ENCODE measurements around the gene PPM1D. TPM values are rescaled to one million over a fixed set of nuclear protein-coding genes. Genes with fewer than 3 reads are reported as not detected.

PPM1D gene
- total and polyA plus RNA-seq, 10 donors = 2.7 to 19.8 (median 16.1) TPM

DNA sequence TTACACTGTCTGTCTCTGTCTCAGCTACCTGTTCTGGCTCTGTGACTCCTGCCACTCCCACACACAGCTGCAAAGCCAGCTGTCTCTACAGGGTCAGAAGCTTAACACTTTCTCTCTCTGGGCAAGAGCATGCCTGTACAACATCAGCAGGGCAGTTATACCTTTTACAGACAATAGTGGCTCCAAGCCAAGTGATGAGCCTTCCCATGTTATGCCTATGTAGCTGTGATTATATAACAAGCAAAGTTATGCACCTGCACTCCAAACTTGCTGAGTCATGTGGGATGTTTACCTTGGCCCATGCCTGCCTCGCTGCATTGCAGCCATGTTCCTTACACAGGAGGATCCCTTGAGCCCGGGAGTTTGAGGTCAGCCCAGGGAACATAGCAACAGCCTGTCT, 42.2 kb upstream of the PPM1D start:
- 78 to 97% (median 88%) methylated on average over 2 of the region's 2 CpGs for WGBS, 5 donors
- Histone ChIP-seq H3K4me1 (no peaks in the 10 kb centered on the region), H3K36me3 (no peaks in the 10 kb centered on the region), H3K27ac (no peak overlapping the region), H3K9me3 (peaks cover 0 to 34% (median 19%) of the 10 kb centered on the region in 8 donors), H3K27me3 (replicated peaks in 1 of 7) (no peaks in the 10 kb centered on the region), H3K4me3 (no peak overlapping the region)
- no peak for DNase-seq
- intact Hi-C loops (cut with DNase I; ENCODE audit: low total_unique reads) = no loop called here
- TF ChIP-seq POLR2AphosphoS5 (IDR thresholded peaks at IDR 0.05) = no peak
- no peak for TF ChIP-seq POLR2A (IDR thresholded peaks at IDR 0.05)
- TF ChIP-seq CTCF (IDR thresholded peaks at IDR 0.05 in 8 of 11, conservative IDR thresholded peaks at IDR 0.05 in 3 of 11) = no peak

GRCh38 chr17:60559659-60559994, 40.4 kb upstream of the PPM1D start:
- TF ChIP-seq POLR2AphosphoS5 (IDR thresholded peaks at IDR 0.05) (no peak), CTCF (IDR thresholded peaks at IDR 0.05 in 8 of 11, conservative IDR thresholded peaks at IDR 0.05 in 3 of 11) (no peak), POLR2A (IDR thresholded peaks at IDR 0.05) (no peak)
- Histone ChIP-seq H3K27ac (no peak overlapping the region), H3K27me3 (replicated peaks in 1 of 7) (no peaks in the 10 kb centered on the region), H3K9me3 (peaks cover 0 to 25% (median 13%) of the 10 kb centered on the region in 8 donors), H3K4me1 (no peaks in the 10 kb centered on the region), H3K4me3 (no peak overlapping the region), H3K36me3 (no peaks in the 10 kb centered on the region)
- 92 to 98% (median 95%) methylated on average over 8 of the region's 8 CpGs for WGBS, 5 donors
- intact Hi-C loops (cut with DNase I; ENCODE audit: low total_unique reads) = no loop called here
- no peak for DNase-seq

DNA sequence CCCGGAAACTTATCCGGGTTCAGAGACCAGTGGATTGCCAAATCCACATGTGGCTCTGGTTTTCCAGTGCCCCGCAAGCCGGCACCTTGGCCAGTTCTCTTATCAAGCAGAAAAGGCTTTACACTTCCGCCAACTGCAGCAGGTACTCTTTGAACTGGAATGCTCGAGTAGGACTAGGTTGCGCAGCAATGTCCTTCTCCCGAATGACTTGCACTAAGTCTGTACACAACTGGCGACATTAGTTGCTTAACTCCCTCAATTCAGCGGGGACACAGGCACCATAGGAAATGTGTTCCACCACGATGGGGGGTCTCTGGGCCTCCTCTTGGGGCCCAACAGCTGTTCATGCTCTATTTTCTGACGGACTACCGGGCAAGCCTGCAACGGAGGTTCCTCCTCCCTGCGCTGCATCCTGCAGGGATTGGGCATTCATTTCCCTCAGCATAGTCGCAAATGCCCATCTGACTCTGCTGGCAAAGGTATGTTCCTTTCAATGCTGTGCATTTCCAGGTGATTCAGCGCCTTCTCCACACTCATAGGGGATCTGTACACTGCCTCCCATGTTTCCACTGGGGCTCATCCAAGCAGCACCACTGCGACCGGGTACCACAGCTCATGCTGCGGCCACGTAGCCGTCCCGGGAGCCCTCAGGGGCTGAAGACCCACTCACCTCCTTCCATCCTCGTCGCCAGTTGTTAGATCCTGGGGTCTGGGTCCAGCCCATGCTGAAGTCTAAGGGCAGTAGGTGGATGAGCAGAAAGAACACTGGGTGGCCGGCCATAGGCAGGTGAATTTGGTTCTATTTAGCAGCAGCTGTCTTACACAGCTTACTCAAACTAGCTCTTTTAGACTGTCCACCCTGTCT, 39.8 kb upstream of the PPM1D start:
- Histone ChIP-seq H3K27ac (no peak overlapping the region), H3K9me3 (peaks cover 0 to 25% (median 13%) of the 10 kb centered on the region in 8 donors), H3K36me3 (no peaks in the 10 kb centered on the region), H3K27me3 (replicated peaks in 1 of 7) (no peaks in the 10 kb centered on the region), H3K4me1 (no peaks in the 10 kb centered on the region), H3K4me3 (no peak overlapping the region)
- 86 to 91% (median 90%) methylated on average over 26 of the region's 26 CpGs for WGBS, 5 donors
- no peak for DNase-seq
- intact Hi-C loops (cut with DNase I; ENCODE audit: low total_unique reads) = no loop called here
- TF ChIP-seq POLR2A (IDR thresholded peaks at IDR 0.05) (no peak), POLR2AphosphoS5 (IDR thresholded peaks at IDR 0.05) (no peak), CTCF (IDR thresholded peaks at IDR 0.05 in 8 of 11, conservative IDR thresholded peaks at IDR 0.05 in 3 of 11) (no peak)

- TF ChIP-seq POLR2A (IDR thresholded peaks at IDR 0.05) (no peak), POLR2AphosphoS5 (IDR thresholded peaks at IDR 0.05) (no peak), CTCF (IDR thresholded peaks at IDR 0.05 in 8 of 11, conservative IDR thresholded peaks at IDR 0.05 in 3 of 11) (no peak)
- Histone ChIP-seq H3K36me3 (no peaks in the 10 kb centered on the region), H3K4me3 (no peak overlapping the region), H3K9me3 (peaks cover 0 to 25% (median 13%) of the 10 kb centered on the region in 8 donors), H3K27me3 (replicated peaks in 1 of 7) (no peaks in the 10 kb centered on the region), H3K4me1 (no peaks in the 10 kb centered on the region), H3K27ac (no peak overlapping the region)
- DNase-seq = no peak
- 86 to 98% (median 94%) methylated on average over 11 of the region's 11 CpGs for WGBS, 5 donors
- intact Hi-C loops (cut with DNase I; ENCODE audit: low total_unique reads) = no loop called here
Observed at GRCh38 chr17:60560860-60561257, 39.1 kb upstream of the PPM1D start.
